Liver (tissue), 3 donors: ENCODE data around the gene ZNF330.

Experiments
- ATF3 ChIP-seq: IDR thresholded peaks from 2 replicates; pipeline ENCODE4 v1.6.1; 2016; ENCODE audit warnings: antibody characterized with exemption
- CTCF ChIP-seq: fragments of 150-350 bp; IDR thresholded peaks from 2 replicates; pipeline ENCODE4 v1.5.1; 2017; ENCODE audit warnings: improper control_type of control experiment, low read depth, low read length; ENCODE audit not compliant: missing input control
- EGR1 ChIP-seq, 2 donors: IDR thresholded peaks; 2 replicates each; pipeline ENCODE4 v1.6.1; 2016 to 2018; ENCODE audit warnings: antibody characterized with exemption in 2 of 2, low read depth in 2 of 2
- GABPA ChIP-seq, 2 donors: IDR thresholded peaks in 1 of 2; conservative IDR thresholded peaks in 1 of 2; 2 replicates each; pipeline ENCODE4 v1.6.1; 2016; ENCODE audit warnings: antibody characterized with exemption in 2 of 2, mild to moderate bottlenecking in 1 of 2, moderate library complexity in 1 of 2
- HNF4A ChIP-seq, 2 donors: conservative IDR thresholded peaks; 2 replicates each; pipeline ENCODE4 v1.6.1; 2016; ENCODE audit warnings: antibody characterized with exemption in 2 of 2, mild to moderate bottlenecking in 2 of 2
- JUND ChIP-seq, 2 donors: IDR thresholded peaks; 2 replicates each; pipeline ENCODE4 v1.6.1; 2016; ENCODE audit warnings: antibody characterized with exemption in 2 of 2
- MAX ChIP-seq: IDR thresholded peaks from 2 replicates; pipeline ENCODE4 v1.6.1; 2016; ENCODE audit warnings: antibody characterized with exemption
- RAD21 ChIP-seq, 2 donors: IDR thresholded peaks; 2 replicates each; pipeline ENCODE4 v1.6.1; 2016; ENCODE audit warnings: antibody characterized with exemption in 2 of 2, mild to moderate bottlenecking in 2 of 2
- RXRA ChIP-seq, 2 donors: IDR thresholded peaks; 2 replicates each; pipeline ENCODE4 v1.6.1; 2017 to 2018; ENCODE audit warnings: antibody characterized with exemption in 2 of 2, mild to moderate bottlenecking in 1 of 2
- SP1 ChIP-seq: IDR thresholded peaks from 2 replicates; pipeline ENCODE4 v1.6.1; 2018; ENCODE audit warnings: antibody characterized with exemption, mild to moderate bottlenecking
- TAF1 ChIP-seq: conservative IDR thresholded peaks from 2 replicates; pipeline ENCODE4 v1.6.1; 2016; ENCODE audit warnings: antibody characterized with exemption, mild to moderate bottlenecking
- YY1 ChIP-seq: IDR thresholded peaks from 2 replicates; pipeline ENCODE4 v1.6.1; 2016; ENCODE audit warnings: antibody characterized with exemption, mild to moderate bottlenecking
- ZBTB33 ChIP-seq: IDR thresholded peaks from 2 replicates; pipeline ENCODE4 v1.6.1; 2016; ENCODE audit warnings: antibody characterized with exemption
- TF ChIP-seq, protein P1 (sequence below): IDR thresholded peaks from 2 replicates; pipeline ENCODE4 v1.6.1; 2016; ENCODE audit warnings: antibody characterized with exemption, mild to moderate bottlenecking
- donor health status: healthy.
- donor health status: healthy.

- TF ChIP-seq CTCF = no peak
- TF ChIP-seq, protein P1, sequence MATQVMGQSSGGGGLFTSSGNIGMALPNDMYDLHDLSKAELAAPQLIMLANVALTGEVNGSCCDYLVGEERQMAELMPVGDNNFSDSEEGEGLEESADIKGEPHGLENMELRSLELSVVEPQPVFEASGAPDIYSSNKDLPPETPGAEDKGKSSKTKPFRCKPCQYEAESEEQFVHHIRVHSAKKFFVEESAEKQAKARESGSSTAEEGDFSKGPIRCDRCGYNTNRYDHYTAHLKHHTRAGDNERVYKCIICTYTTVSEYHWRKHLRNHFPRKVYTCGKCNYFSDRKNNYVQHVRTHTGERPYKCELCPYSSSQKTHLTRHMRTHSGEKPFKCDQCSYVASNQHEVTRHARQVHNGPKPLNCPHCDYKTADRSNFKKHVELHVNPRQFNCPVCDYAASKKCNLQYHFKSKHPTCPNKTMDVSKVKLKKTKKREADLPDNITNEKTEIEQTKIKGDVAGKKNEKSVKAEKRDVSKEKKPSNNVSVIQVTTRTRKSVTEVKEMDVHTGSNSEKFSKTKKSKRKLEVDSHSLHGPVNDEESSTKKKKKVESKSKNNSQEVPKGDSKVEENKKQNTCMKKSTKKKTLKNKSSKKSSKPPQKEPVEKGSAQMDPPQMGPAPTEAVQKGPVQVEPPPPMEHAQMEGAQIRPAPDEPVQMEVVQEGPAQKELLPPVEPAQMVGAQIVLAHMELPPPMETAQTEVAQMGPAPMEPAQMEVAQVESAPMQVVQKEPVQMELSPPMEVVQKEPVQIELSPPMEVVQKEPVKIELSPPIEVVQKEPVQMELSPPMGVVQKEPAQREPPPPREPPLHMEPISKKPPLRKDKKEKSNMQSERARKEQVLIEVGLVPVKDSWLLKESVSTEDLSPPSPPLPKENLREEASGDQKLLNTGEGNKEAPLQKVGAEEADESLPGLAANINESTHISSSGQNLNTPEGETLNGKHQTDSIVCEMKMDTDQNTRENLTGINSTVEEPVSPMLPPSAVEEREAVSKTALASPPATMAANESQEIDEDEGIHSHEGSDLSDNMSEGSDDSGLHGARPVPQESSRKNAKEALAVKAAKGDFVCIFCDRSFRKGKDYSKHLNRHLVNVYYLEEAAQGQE = no peak
- TF ChIP-seq ATF3 = no peak
- peak; percentile 15 for TF ChIP-seq YY1
- no peak for TF ChIP-seq MAX
- no peak for TF ChIP-seq GABPA (IDR thresholded peaks at IDR 0.05 in 1 of 2, conservative IDR thresholded peaks at IDR 0.05 in 1 of 2)
- TF ChIP-seq RAD21 (IDR thresholded peaks at IDR 0.05) = no peak
- TF ChIP-seq RXRA (IDR thresholded peaks at IDR 0.05) = no peak
- no peak for TF ChIP-seq TAF1
- no peak for TF ChIP-seq ZBTB33
- no peak for TF ChIP-seq SP1
- no peak for TF ChIP-seq EGR1 (IDR thresholded peaks at IDR 0.05; ENCODE audit: low read depth in 2 of 2)
- no peak for TF ChIP-seq JUND (IDR thresholded peaks at IDR 0.05)
- TF ChIP-seq HNF4A (conservative IDR thresholded peaks at IDR 0.05) = no peak
These were observed 12.7 kb upstream of the ZNF330 start for GRCh38 chr4:141207961-141208360.
